ENCODE results near the gene MAP3K15.
"Not testable (repeated sequence)": the region's sequence is repeated elsewhere in the genome, so short reads cannot be mapped to it uniquely, and the experiment has no call there.

The MAP3K15 gene

GRCh38 chrX:19448077-19448476 is 67.2 kb downstream of the MAP3K15 start:
- TF ChIP-seq POU2F2 (IDR thresholded peaks at IDR 0.05; ENCODE audit: low read depth, low read length) (no peak), POLR2A (IDR thresholded peaks at IDR 0.05; ENCODE audit: low read depth, low read length) (no peak), SPI1 (IDR thresholded peaks at IDR 0.05; ENCODE audit: low read depth, low read length) (no peak), POLR2AphosphoS5 (IDR thresholded peaks at IDR 0.05; ENCODE audit: low read depth, low read length) (no peak), PAX5 (IDR thresholded peaks at IDR 0.05; ENCODE audit: insufficient read depth, low read length, severe bottlenecking) (no peak), TAF1 (IDR thresholded peaks at IDR 0.05; ENCODE audit: low read depth, low read length) (no peak)
- DNase-seq (ENCODE audit: insufficient read length, low spot score) (no peak), FAIRE-seq (no peak)

- FAIRE-seq (no peak), DNase-seq (ENCODE audit: insufficient read length, low spot score) (no peak)
- no peak for TF ChIP-seq POLR2A (IDR thresholded peaks at IDR 0.05; ENCODE audit: low read depth, low read length)
- TF ChIP-seq TAF1 (IDR thresholded peaks at IDR 0.05; ENCODE audit: low read depth, low read length) = no peak
- no peak for TF ChIP-seq POLR2AphosphoS5 (IDR thresholded peaks at IDR 0.05; ENCODE audit: low read depth, low read length)
- TF ChIP-seq POU2F2 (IDR thresholded peaks at IDR 0.05; ENCODE audit: low read depth, low read length) = no peak
- TF ChIP-seq SPI1 (IDR thresholded peaks at IDR 0.05; ENCODE audit: low read depth, low read length) = no peak
- no peak for TF ChIP-seq PAX5 (IDR thresholded peaks at IDR 0.05; ENCODE audit: insufficient read depth, low read length, severe bottlenecking)
Observed at GRCh38 chrX:19446397-19446796, 68.9 kb downstream of the MAP3K15 start.

GRCh38 chrX:19445772-19446171 is 69.5 kb downstream of the MAP3K15 start:
- DNase-seq (ENCODE audit: insufficient read length, low spot score); FAIRE-seq: not testable (repeated sequence)

GRCh38 chrX:19443869-19444526 is 71.3 kb downstream of the MAP3K15 start:
- FAIRE-seq = no peak
- DNase-seq (ENCODE audit: insufficient read length, low spot score) = no peak
- no peak for TF ChIP-seq PAX5 (IDR thresholded peaks at IDR 0.05; ENCODE audit: insufficient read depth, low read length, severe bottlenecking)
- TF ChIP-seq TAF1 (IDR thresholded peaks at IDR 0.05; ENCODE audit: low read depth, low read length) = no peak
- TF ChIP-seq POLR2AphosphoS5 (IDR thresholded peaks at IDR 0.05; ENCODE audit: low read depth, low read length) = no peak
- no peak for TF ChIP-seq POU2F2 (IDR thresholded peaks at IDR 0.05; ENCODE audit: low read depth, low read length)
- no peak for TF ChIP-seq SPI1 (IDR thresholded peaks at IDR 0.05; ENCODE audit: low read depth, low read length)
- TF ChIP-seq POLR2A (IDR thresholded peaks at IDR 0.05; ENCODE audit: low read depth, low read length) = no peak

- TF ChIP-seq TAF1 (IDR thresholded peaks at IDR 0.05; ENCODE audit: low read depth, low read length) (no peak), POLR2A (IDR thresholded peaks at IDR 0.05; ENCODE audit: low read depth, low read length) (no peak)
- DNase-seq (ENCODE audit: insufficient read length, low spot score) (no peak), FAIRE-seq (no peak)
Observed at GRCh38 chrX:19440713-19441112, 74.6 kb downstream of the MAP3K15 start.

GRCh38 chrX:19422661-19423060 is 92.6 kb downstream of the MAP3K15 start:
- not testable (repeated sequence) for DNase-seq (ENCODE audit: insufficient read length, low spot score); FAIRE-seq

- DNase-seq (ENCODE audit: insufficient read length, low spot score) (no peak), FAIRE-seq (no peak)
- TF ChIP-seq POLR2AphosphoS5 (IDR thresholded peaks at IDR 0.05; ENCODE audit: low read depth, low read length) = no peak
Observed at GRCh38 chrX:19410259-19410658, 105.0 kb downstream of the MAP3K15 start.

- TF ChIP-seq TAF1 (IDR thresholded peaks at IDR 0.05; ENCODE audit: low read depth, low read length) (no peak), PAX5 (IDR thresholded peaks at IDR 0.05; ENCODE audit: insufficient read depth, low read length, severe bottlenecking) (no peak), POLR2A (IDR thresholded peaks at IDR 0.05; ENCODE audit: low read depth, low read length) (no peak), POLR2AphosphoS5 (IDR thresholded peaks at IDR 0.05; ENCODE audit: low read depth, low read length) (no peak), POU2F2 (IDR thresholded peaks at IDR 0.05; ENCODE audit: low read depth, low read length) (no peak), SPI1 (IDR thresholded peaks at IDR 0.05; ENCODE audit: low read depth, low read length) (no peak)
- FAIRE-seq (no peak), DNase-seq (ENCODE audit: insufficient read length, low spot score) (no peak)
Observed at GRCh38 chrX:19403696-19404095, 111.6 kb downstream of the MAP3K15 start.

- DNase-seq (ENCODE audit: insufficient read length, low spot score) (no peak), FAIRE-seq (no peak)
- TF ChIP-seq POLR2AphosphoS5 (IDR thresholded peaks at IDR 0.05; ENCODE audit: low read depth, low read length) = no peak
- TF ChIP-seq POLR2A (IDR thresholded peaks at IDR 0.05; ENCODE audit: low read depth, low read length) = no peak
- no peak for TF ChIP-seq PAX5 (IDR thresholded peaks at IDR 0.05; ENCODE audit: insufficient read depth, low read length, severe bottlenecking)
- no peak for TF ChIP-seq POU2F2 (IDR thresholded peaks at IDR 0.05; ENCODE audit: low read depth, low read length)
- no peak for TF ChIP-seq SPI1 (IDR thresholded peaks at IDR 0.05; ENCODE audit: low read depth, low read length)
- TF ChIP-seq TAF1 (IDR thresholded peaks at IDR 0.05; ENCODE audit: low read depth, low read length) = no peak
Observed at GRCh38 chrX:19392703-19393102, 122.6 kb downstream of the MAP3K15 start.

GRCh38 chrX:19392078-19392477 is 123.2 kb downstream of the MAP3K15 start:
- FAIRE-seq = no peak
- no peak for TF ChIP-seq TAF1 (IDR thresholded peaks at IDR 0.05; ENCODE audit: low read depth, low read length)
- no peak for TF ChIP-seq POU2F2 (IDR thresholded peaks at IDR 0.05; ENCODE audit: low read depth, low read length)
- no peak for TF ChIP-seq POLR2A (IDR thresholded peaks at IDR 0.05; ENCODE audit: low read depth, low read length)
- TF ChIP-seq POLR2AphosphoS5 (IDR thresholded peaks at IDR 0.05; ENCODE audit: low read depth, low read length) = no peak
- TF ChIP-seq SPI1 (IDR thresholded peaks at IDR 0.05; ENCODE audit: low read depth, low read length) = no peak
- TF ChIP-seq PAX5 (IDR thresholded peaks at IDR 0.05; ENCODE audit: insufficient read depth, low read length, severe bottlenecking) = no peak
- DNase-seq (ENCODE audit: insufficient read length, low spot score) = no peak

GRCh38 chrX:19389227-19389845 is 126.0 kb downstream of the MAP3K15 start:
- DNase-seq (ENCODE audit: insufficient read length, low spot score) (no peak), FAIRE-seq (no peak)
- TF ChIP-seq POLR2A (IDR thresholded peaks at IDR 0.05; ENCODE audit: low read depth, low read length) (no peak), PAX5 (IDR thresholded peaks at IDR 0.05; ENCODE audit: insufficient read depth, low read length, severe bottlenecking) (no peak), TAF1 (IDR thresholded peaks at IDR 0.05; ENCODE audit: low read depth, low read length) (no peak), SPI1 (IDR thresholded peaks at IDR 0.05; ENCODE audit: low read depth, low read length) (no peak), POLR2AphosphoS5 (IDR thresholded peaks at IDR 0.05; ENCODE audit: low read depth, low read length) (no peak), POU2F2 (IDR thresholded peaks at IDR 0.05; ENCODE audit: low read depth, low read length) (no peak)
